Measurements from ENCODE around the gene ZC3H4.

The ZC3H4 gene

GRCh38 chr19:47132194-47132852 is 18.7 kb upstream of the ZC3H4 start:
- no peak for DNase-seq

GRCh38 chr19:47130589-47131227 is 17.1 kb upstream of the ZC3H4 start, which contains the start of gene SAE1:
Gene SAE1 (plus strand): TSS chr19:47130835. CDS start chr19:47130931, 96 bp downstream.
- DNase-seq: peak; percentile 91 to 99

GRCh38 chr19:47130120-47130588 is 16.6 kb upstream of the ZC3H4 start:
- no peak for DNase-seq

- no peak for DNase-seq
Measured at GRCh38 chr19:47129579-47129978, 16.0 kb upstream of the ZC3H4 start.

- DNase-seq: no peak
Measured at GRCh38 chr19:47125669-47125938, 12.0 kb upstream of the ZC3H4 start.

GRCh38 chr19:47124937-47125668 is 11.5 kb upstream of the ZC3H4 start:
- no peak for DNase-seq

GRCh38 chr19:47123406-47123805 is 9.8 kb upstream of the ZC3H4 start:
- no peak for DNase-seq

DNA sequence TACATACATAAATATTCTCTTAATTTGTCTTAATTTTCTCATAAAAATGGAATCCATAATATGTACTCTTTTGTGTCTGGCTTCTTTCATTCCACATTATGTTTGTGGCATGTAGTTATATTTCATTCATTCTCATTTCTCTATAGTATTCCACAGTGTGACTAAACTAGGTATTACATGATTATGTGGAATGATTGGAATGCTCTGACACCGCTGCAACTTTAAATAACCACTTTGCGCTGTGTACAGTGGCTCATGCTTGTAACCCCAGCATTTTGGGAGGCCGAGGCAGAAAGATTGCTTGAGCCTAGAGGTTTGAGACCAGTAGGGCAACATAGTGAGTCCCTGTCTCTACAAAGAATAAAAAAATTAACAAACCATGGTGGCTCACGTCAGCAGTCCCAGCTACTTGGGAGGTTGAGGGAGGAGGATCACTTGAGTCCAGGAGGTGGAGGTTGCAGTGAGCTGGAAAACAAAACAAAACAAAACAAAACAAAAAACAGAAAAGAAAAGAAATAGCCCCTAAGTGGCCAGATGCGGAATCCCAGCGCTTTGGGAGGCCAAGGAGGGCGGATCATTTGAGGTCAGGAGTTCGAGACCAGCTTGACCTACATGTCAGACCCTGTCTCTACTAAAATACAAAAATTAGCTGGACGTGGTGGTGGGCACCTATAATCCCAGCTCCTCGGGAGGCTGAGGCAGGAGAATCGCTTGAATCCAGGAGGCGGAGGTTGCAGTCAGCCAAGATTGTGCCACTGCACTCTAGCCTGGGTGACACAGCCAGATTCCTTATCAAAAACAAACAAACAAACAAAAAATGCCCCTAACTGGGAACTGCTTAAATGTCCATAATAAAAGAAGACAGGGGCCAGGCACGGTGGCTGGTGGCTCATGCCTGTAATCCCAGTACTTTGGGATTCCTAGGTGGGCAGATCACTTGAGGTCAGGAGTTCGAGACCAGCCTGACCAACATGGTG is 9.1 kb upstream of the ZC3H4 start:
- no peak for DNase-seq

DNA sequence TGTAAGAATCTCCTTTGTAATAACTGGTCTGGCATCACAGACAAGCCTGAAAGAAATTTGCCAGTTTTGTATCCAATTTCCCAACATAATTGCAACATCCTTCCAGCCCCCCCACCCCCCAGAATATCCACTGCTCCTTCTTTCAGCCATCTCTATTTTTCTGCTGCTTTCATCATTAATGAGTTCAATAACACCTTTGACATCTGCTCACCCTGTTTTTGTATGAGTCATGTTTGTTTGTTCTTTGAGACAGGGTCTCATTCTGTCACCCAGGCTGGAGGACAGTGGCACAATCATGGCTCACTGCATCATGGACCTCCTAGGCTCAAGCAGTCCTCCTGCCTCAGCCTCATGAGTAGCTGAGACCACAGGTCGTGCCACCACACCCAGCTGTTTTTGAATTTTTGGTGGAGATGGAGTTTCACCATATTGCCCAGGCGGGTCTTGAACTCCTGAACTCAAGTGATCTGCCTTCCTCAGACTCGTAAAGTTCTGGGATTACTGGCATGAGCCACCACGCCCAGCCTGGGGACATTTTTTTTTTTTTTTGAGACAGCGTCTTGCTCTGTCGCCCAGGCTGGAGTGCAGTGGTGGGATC is 7.0 kb upstream of the ZC3H4 start:
- no peak for DNase-seq

GRCh38 chr19:47113850-47114651 is 475 bp upstream of the ZC3H4 start:
- DNase-seq: no peak

DNA sequence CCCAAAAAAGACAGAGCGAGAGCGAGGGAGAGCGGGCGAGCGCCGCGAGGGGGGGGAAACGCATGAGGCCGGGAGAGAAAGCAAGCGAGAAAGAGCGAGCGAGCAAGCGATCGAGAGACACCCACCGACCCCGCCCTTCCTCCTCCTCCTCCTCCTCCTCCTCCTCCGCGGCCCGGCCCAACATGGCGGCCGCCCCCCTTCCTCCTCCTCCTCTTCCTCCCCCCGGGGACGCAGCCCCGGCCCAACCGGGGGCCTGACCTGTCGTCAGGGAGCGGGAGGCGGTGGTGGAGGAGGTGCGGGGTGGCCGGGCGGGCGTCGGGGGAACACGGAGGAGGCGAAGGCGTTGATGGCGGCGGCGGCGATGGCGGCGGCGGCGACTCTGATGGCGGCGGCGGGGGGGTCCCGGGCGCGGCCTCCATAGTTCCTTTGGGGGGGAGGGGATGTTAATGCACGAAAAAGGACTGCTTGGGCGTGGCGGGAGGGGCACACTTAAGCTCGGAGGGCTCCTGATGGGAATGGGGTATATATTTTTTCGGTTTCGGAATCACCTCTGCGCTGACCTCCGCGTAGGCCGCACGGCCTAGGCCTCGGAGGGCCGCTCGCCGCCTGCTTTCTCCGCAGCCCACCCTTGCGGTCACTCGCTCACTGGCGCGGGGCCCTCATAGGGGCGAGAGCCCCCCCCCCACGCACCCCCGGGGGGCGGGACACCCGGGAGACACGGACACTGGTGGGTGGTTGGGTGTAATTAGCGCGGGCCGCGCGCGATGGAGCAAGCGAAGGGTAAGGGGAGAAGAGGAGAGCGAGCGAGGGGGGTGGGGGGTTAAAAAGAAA is 1.2 kb downstream of the ZC3H4 start:
- DNase-seq: peak; percentile 72 to 73

DNA sequence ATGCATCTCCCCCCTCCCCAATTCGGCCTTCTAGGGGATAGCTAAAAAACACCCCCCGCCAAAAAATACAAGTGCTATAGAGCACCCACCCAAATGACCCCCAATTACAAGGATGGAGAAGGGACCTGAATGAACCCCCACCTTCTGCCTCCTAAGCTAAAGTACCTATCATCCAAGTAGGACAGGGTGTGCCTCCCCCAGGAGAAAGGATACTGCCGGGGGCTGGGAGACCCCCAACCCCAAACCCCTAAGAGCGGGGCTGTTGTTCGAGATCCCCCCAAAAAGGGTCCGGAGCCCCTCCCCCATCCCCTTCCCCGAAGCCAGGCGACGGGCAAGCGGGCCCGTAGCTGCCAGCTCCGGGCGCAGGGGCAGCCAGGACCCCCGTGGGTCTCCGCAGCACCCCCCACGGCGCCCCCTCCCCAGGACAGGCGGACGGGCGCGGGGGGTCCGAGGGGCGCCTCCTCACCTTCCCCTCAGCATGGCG is 1.9 kb downstream of the ZC3H4 start:
- DNase-seq: no peak

- peak in 1 of 2 donors; percentile 36 for DNase-seq
Measured at GRCh38 chr19:47111006-47111621, 2.5 kb downstream of the ZC3H4 start.

- DNase-seq: no peak
Measured at GRCh38 chr19:47110521-47111005, 3.0 kb downstream of the ZC3H4 start.

- peak in 1 of 2 donors; percentile 43 for DNase-seq
Measured at GRCh38 chr19:47109541-47110375, 3.8 kb downstream of the ZC3H4 start.

DNA sequence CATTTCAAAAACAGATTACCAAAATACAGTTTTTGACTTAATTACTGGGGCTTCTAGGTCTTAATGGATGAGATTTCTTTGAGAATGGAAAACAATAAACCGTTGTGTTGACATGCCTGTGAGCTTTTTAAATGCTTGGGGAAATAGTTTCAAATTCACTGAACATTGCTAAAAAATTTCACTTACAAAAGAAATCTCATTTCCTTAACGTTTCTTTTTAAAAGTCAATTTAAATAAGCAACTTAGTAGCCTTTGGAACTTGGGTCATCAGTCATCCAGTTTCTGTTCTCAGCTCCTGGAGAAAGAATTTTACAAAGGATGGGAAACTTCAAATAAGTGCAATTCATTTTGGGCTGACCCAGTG is 4.4 kb downstream of the ZC3H4 start:
- DNase-seq: no peak

DNA sequence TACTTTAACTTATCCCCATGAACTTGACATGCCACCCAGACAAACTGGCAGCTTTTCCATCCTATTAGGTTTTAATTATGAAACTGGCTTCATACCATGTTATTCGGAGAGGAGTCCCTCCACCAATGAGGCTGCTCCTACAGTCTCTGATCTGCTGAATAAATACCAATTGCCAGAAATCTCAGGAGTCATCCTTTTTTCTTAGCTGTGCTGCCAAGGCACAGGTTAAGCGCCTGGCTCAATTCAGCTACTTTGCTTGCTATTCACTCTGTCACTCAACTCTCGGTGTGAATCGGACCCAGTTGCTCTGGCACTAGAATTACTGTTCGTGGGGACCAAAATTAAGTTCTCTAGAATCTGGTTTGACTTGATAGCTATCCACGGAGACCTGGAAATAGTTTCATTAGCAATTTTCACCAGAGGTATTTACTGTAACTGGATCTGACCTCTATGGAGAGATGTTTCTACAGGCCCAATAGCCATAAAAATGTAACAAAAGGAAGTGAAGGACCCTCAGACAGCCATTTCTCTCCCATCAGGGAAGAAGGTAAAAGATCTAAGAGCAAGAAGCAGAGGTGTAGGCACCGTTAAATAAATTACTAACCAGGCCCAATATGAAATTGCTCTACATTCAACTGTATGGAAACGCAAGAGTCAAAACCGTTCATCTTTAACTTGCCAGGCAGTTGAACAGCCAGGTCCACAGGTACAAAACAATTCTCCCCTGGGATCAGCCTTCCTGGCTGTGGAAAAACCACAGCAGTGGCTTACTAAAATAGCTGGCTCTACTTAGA is 5.4 kb downstream of the ZC3H4 start:
- DNase-seq: no peak

Data from stimulated activated CD4-positive, alpha-beta T cell treated with anti-CD3 and anti-CD28 coated beads, Interleukin-2, amount 100 ng/mL, for 48 hours (primary cell).